T follicular helper cell (primary cell): ENCODE data around the gene RBM5.
A peak's percentile ranks its signal among the peaks of the same experiment; 100 is the strongest.

Experiments
- DNase-seq: peaks from one replicate; pipeline ENCODE4 v3.0.0-alpha.2; 2020; ENCODE audit warnings: low read depth

The RBM5 gene

DNA sequence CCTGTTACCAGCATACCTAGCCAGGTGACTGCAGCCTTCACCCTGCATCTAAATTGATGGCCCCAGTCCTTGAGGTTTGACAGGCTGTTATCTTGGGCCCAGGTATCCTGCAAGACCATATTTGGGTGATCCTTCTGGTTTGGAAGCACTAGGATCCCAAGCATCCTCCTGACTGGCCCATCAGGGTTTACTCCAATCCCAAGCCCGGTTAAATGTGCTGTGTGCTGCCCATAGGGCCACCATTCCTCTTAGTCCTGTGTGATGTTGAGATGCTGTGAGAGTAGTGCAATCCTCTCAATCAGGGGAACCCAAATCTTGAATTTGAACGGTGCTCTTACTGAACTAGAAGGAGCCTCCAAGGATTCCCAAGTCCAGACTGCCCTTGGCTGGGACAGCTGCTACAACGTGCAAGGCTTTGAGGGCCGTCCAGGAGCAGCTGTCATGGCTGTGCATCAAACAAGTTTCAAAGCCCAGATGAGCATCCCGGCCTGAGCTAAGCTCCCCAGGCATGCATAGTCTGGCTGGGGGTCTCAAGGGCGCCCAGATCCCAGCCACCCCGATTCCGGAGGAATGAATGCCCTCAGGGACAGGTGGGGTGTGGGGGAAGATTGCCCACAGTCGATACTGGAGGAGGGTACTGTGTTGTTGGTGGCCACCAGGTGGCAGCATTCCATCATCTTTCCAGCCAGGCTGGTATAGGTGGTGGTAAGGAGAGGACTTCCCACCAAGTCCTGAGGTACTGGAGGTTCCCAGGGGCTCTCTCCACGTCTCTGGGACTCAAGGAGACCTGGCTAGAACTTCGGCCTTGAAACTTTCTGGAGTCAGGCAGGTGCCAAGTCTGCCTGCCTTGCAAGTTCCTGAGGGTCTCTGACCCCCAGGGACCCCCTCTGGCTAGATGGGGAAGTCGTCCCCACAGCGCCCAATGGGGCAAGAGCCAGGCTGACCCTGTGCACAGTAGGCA is 32.6 kb downstream of the RBM5 start:
- DNase-seq, result peak; percentile 57

DNA sequence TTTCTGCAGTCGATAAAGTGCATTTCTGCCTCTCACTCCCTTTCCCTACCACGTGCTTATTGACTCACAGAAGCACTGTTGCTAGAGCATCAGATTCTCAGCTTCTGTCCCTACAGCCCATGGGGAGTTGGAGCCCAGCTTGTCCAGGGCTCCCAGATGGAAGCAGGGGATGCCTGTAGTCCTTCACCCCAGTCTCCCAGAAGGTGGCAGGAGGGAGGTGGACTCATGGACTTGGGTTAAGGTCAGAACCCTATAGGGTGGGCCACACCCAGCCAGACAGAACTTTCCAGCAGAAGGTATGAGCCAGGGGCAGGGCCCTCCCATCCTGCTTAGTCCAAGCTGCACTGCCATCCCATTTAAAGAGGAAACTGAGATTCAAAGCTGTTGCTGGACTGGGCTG is 33.4 kb downstream of the RBM5 start:
- no peak for DNase-seq

DNA sequence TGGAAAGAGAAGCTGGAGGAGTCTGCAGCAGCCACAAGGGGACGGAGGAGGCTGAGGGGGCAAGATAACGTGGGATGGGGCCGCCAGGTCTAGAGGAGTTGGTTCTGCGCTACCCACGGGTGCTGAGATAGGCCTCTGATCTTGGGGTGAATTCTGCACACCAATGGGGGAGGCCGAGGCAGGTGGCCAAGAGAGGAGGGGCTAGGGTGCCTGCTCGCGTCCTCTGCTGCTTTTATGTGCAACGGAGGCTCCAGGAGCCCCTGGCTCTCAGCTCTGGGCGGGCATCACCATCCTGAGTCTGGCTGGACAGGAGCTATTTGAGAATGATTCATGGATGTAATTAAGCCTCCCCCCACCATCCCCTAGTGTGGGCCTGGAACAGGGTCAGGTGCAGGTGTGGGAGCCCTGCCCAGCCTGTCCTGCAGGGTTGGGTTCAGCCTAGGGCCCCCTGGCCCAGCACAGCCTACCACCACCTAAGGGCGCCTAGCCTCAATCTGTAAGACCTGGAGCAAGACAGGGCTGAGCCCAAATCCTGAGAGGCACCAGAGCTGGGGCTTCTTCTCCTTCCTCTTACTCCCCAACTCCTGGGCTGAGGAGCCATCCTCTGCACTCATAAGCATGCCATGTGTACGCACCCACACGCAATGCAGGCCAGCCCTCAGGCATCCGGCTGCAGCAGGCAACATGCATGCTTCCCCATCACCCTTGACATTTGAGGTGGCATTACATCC is 34.1 kb downstream of the RBM5 start:
- no peak for DNase-seq

DNA sequence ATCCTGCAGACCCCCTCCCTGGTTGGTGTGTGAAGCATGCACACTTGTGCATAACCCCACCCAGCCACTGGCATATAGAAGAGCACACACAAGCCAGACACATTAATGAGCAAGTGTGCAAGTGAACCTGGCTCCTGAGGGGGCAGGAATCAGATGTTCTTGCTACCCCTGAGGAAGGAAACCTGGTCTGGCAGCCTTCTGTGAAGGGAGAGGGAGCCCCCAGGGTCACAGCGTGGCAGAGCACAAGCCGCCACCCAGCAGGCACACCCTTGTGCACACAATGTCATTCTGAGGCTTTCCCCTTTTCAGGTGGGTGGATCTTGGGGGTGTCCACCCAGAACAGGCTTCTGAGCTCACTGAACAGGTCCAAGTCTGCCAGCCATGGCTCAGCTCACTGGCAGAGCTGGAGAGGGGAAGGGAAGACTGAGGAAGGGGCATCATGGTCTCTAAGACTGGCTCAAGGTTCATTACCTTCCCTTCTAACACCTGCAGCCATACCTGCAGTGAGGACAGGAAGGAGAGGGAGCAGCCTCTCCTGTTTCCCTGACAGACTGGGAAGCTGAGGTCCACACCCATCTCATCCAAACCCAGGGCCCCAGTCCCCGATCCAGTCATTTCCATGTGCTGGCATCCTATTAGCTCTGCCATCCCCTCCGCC is 34.8 kb downstream of the RBM5 start:
- no peak for DNase-seq

DNA sequence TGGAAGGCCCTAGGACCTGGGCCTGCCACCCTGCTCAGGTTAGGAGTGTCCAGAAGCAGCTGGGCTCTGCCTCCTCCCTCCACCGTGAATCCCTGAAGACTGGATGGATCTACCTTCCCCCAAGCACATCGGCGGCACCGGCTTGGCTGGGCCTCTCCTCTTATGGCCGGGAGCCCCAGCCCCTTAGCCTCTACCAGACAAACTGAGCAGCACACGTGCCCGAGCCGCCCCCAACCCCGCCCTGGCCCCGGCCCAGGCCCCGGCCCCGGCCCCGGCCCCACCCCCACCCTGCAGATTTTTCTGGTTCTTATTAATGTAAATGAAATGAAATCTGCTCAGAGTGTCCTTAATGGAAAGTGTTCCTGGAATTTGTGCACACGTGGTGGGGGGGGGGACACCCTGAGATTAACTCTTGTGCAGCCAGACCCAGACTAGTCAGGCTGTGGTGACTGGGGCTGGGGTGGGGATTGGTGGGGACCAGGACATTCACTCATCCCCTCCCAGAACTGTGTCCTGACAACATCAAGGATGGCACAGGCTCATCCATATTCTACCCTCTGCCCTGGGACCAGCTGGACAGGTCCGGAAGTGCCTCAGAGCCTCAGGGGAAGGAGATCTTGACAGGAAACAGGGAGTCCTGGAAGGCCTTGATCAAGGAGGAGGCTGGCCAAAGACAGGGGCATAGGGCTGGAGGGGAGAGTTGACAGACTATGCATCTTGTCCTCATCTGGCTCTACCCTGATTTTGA is 35.5 kb downstream of the RBM5 start:
- no peak for DNase-seq

DNA sequence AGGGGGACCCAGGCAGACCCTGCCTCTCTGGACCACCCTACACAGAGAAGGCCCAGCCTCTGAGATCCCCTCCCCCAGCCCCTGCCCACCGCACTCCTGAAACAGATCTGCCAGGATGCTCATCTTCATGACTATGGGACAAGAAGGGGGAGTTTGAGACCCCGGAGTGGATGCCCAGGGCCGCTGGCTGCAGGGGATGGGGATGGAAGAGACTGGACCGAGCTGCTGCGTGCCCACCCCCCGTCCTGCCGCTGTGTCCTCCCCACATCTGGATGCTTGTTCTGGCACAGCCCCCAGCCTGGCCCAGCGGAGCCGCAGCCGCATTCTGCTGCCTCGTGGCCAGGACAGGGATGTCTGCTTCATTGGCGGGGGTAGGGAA is 36.1 kb downstream of the RBM5 start:
- no peak for DNase-seq

DNA sequence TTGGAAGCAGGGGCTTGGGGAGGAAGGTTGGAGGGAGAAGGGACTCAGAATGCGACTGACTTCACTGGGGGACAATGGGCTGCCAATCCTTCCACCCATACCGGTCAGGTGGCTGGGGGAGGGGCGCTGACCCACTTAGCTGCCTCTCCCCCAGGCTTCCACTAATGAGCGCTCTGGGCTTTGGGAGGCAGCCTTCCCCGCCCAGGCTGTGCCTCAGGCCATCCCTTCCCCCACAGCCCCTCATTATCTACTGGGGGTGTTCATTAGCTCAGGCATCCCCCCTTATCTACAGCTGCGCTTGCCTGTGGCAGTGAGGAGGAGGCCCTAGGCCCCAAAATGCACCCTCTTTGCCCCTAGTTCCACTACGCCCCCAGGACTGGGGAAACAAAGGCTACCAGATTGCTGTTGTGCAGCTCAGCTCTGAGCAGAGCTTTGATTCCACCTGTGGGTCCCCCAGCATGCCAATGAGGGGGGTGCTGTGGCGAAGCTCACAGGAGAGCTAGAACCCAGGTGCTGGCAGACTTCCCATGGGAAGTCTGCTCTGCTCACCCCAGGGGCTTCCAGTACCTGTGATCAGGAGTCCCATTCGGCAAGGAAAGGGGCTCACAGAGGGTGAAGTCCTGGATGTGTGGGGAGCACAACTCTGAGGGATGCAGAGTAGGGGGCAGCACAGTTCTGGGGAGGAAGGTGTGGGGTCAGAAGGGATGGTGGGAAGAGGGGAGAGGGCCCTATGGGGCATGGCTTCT is 37.0 kb downstream of the RBM5 start:
- DNase-seq, result no peak

DNA sequence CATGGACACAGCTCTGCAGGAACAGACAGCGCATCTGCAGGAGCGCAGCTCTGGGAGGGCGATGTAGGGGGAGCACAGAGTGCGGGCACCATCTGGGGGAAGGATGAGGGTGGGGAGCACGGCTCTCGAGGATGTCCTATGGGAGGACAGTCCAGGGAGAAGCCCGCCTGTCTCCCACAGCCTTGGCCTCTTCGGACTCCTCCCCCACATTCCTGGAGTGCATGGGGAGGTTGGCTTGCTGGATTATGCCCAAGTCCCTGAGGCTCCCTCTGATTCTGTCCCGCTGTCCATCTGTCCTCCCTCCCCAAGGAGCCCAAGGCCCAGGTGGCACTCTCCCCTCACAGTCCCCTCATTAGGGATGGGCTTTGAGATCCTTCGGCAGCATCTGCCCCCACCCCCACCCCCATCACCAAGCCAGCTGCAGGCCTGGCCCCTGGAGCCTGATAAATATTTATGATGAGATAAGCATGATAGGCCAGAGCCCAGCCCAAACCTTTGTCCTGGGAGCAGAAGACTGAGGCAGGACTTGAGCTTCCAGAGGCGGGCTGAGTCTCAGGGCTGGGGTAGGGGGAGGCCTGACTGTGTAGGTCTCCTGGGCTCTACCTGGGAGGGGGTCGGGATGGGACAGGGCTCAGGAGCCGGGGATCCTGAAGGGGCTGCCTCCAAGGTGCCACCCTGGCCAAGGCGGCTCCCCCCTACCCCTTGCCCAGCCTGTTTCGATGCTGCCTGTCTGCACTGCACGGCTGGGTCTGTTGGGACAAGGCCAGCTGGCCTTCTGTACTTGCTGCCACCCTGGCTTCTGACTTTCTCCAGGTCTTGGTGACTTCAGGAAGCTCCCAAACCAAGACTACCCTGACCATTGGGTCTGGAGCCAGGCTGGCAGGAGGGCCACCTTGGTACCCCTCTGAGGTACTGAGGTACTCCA is 37.8 kb downstream of the RBM5 start:
- no peak for DNase-seq

DNA sequence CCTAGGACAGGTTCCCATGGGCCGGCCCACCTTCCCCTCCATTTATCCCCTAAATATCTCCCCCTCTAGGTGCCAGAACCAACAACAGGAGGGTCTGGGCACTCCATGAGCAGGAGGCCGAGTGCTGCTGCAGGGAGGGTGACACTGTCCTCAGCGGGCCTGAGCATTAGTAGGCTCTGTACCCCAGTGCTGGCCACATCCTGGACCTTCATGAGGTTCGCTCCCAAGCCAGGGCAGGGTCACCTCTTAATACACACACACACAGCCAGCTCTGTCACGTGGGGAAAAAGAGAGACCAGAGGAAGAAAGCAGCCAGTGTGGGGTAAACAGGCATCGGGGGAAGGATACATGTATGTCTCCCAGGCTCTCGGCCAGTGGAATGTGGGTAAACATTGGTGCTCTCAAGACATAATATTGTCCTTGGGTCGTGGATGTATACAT is 38.6 kb downstream of the RBM5 start:
- DNase-seq, result no peak

DNA sequence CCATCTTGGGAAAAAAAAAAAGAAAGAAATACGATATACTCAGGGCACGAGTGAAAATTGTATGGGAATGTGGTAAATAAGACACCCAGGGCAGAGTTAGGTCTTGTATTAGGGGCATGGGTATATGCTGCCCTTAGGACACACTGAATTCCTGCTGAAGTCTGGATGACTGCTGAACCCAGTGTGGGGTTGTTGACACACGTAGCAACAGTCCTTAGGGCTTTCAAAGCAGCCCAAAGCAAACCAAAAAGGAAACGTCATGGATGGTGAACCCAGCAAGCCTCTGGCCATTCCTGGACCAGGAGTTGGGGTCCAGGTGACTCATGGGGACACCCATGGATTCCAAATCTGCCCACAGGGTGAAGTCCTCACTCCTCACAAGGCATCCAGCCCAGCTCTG is 39.3 kb downstream of the RBM5 start:
- DNase-seq, result no peak

DNA sequence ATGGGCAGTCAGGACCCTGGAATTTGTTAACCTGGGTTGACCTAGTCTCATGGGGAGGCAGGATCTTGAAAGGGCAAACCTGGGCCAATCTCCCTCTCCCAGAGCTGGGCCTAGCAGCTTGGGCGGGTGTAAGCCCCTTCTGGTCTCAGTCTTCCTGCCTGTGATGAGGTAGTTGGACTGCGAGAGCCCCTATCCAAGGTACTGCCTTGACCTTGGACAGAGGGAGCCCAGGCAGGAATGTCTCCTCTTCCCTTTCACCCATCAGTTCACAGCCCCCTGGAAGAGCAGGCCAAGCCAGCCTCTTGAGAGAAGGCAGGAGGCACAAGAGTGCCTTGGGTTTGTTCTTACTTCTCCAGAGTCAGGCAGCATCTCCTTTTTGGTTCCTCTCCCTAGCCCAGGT is 41.7 kb downstream of the RBM5 start:
- no peak for DNase-seq

DNA sequence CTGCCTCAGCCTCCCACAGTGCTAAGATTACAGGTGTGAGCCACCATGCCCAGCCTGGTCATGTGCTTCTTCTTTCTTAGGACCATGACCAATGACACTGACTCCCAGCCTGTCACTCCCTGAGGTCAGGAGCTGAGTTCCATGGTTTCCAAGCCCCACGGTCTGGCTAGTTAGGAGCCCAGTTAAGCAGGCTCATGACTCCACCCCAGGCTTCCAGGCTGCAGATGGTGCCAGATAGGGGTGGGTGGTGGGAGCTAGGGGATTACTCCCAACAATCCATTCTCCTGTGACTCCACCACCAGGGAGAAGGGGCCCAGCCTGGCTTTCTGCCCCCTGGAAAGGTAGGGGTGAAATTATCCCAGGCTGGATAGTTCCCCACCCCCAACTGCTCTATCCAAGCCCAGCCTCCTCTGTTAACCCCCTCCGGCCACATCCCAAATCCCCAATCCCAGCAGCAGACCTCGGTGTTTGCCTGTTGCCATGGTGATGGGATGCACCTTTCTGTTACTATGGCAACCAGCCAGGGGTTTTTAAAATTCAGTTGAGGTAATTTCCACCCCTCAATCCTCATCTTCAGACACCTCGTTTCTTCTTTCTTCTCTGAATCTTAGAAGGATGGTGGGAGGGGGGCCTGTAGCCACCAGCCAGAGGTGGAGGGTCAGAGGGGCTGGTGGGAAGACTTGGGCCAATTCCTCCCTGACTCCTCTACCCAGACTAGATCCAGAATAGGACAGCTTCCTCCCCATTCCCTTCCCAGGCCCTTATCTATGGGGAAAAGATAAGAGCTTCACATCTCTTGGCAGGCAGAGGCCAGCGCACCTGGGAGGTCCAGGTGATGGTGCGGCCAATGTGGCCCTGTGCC is 43.9 kb downstream of the RBM5 start:
- DNase-seq, result no peak

DNA sequence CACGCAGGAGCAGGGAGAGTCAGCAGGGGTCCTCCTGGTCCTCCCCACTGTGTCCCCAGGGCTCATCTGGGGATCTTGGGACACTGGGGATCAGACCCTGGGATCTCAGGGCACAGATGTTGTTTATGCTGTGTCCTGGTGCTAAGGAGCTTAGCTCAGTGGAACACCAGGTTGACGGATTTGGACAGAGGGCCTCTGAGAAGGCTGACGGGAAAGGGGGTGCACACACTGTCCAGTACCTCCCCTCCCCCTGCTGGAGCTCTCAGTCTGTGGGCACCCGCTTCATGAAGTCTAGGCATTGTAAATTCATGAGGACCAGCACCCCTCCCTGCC is 44.5 kb downstream of the RBM5 start:
- no peak for DNase-seq

DNA sequence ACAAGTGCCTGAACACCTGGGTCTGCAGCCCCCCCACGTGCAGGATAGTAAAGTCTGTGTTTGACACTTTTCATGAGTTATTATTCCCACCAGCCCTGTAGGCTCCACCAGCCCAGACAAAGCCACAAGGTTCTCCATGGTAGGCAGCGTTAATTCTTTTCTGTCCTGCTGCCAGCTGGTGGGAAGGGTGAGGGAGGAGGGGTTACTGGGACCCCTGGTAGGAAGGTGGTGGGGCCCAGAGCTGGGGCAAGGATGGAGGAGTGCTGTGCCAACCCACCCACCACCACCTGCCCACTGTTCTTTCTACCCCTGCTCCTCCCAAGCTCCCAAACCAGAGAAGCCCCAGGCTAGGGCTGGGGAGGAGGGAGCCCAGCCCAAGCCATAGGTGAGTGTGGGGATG is 45.6 kb downstream of the RBM5 start:
- no peak for DNase-seq

DNA sequence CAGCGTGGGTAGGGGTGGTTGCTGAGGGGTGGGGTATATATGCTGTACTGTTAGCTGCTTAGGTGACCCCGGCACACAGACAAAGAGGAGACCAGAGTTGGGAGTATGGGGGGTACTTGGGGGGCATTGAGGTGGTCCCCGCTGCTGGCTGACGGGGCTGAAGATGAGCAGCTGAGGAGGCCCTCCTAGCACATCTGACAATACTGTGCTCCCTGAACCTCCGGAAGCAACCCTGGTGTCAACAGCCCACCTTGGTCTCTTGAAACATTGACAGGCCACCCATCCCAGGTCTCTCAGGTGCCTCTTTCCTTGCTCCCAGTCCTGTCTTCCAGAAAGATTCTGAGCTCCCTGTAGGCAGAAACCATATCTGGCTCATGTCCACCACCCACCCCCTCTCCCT is 47.2 kb downstream of the RBM5 start:
- no peak for DNase-seq

DNA sequence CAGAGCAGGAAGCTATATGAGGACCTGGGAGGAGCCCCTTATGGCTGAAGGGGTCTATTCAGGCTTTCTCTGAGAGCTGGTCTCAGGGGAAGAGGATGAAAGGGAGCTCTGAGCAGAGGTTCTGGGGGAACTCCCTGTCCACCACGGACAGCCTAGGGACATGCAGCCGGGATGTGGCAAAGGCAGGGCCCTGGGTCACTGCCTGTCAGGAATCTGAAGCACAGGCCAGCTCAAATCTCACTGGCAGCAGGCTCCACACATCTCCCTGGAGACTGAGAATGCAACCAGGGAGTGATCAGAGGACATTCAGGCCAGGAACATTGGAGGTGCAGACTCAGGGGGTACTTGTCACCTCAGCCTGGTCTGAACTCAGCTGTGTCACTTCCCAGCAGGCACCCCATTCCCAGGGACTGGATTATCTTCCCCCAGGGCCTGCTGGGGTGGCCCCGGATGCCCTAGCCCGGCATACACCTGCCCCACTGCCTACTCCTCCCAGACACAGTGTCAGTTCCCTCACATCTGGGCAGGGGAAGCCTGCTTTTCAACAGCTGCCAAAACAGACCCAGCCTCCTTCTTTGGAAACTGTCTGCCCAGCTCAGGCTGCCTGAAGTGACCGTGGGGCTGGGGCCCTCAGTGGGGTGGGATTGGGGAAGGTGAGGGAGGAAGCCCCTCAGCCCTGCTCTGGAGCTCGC is 48.1 kb downstream of the RBM5 start:
- no peak for DNase-seq

DNA sequence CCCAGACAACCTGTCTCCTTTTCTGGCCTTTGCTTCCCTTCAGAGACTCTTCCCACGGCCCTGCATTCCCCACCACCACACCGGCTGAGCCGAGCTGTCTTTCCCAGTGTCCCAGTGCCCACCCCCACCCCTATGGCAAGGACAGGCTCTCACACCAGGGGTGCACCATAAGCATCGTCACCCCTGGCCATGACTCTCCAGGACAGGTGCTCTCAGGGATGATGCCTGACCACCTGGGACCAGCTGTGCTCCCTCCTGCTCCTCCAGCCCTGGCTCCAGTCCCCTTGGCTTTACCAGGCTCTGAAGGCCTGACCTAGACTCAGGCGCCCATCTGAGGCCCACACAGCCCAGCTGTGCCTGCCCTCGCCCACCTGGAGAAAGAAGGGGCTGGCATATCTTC is 48.8 kb downstream of the RBM5 start:
- no peak for DNase-seq

DNA sequence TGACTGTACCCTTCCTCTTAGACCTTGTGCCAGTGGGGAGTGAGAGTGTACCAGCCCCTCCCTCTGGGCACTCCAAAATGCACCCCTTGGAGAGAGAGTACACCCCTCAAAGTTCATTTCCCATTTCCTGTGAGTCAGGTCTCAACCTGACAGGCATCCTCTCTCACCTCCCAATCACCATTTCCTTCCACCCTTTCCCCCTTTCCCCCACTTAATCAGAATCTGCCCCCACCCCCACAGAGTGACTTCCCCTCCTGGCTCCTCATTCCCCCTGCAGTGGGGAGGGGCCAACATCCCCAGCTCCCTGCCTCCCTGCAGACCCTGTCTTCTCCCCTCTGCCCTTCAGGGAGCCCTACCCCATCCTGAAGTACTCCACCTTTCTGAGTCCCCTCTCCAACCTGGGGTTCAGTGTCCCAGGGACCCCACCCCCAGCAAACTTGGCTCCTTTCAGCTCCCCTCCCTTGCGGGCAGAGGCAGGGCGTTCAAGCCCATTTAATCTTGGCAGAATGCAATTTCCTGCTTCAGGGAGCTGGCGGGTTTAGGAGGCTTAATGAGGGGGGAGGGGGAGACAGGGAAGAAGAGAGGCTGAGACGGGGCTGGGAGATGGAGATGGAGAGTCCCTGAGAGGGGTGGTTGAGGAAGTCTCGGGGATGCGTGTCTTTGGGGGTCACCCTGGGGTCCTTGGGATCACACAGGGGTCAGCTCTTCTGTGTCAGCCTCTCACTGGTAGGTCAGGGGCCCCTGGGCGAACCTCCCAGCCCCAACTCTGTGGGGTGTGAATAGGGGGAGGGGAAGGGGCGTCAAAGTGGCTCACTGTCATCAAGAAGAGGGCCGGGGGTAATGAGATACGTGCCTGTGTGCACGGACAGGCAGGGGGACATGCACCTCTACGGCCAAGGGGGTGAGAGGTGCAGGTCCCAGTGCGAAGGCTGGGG is 49.8 kb downstream of the RBM5 start:
- DNase-seq, result no peak
